Measurements from ENCODE around the gene PRPF40A.

- TF ChIP-seq CTCF (IDR thresholded peaks at IDR 0.05) (no peak), POLR2A (IDR thresholded peaks at IDR 0.05) (no peak), POLR2AphosphoS5 (IDR thresholded peaks at IDR 0.05) (no peak)
These were observed 33.9 kb downstream of the PRPF40A start for GRCh38 chr2:152683400-152683799.
